Glutamatergic neuron (in vitro differentiated cells): ENCODE results near the gene CNKSR1. TPM values are rescaled to one million over a fixed set of nuclear protein-coding genes. Genes with fewer than 3 reads are reported as not detected.
"Not testable (repeated sequence)": the region's sequence is repeated elsewhere in the genome, so short reads cannot be mapped to it uniquely, and the experiment has no call there.

Experiments used
- DNase-seq: peaks from one replicate; pipeline ENCODE4 v3.0.0; 2022
- H3K27ac Mint-ChIP-seq: one replicate; pipeline ENCODE4 v1.8.0; 2020; ENCODE audit warnings: mild to moderate bottlenecking, mixed read lengths, inconsistent platforms; ENCODE audit not compliant: unreplicated experiment
- H3K27me3 Mint-ChIP-seq: one replicate; pipeline ENCODE4 v1.8.0; 2020; ENCODE audit warnings: mild to moderate bottlenecking, moderate library complexity, mixed read lengths, inconsistent platforms; ENCODE audit not compliant: unreplicated experiment
- H3K36me3 Mint-ChIP-seq: one replicate; pipeline ENCODE4 v1.8.0; 2020; ENCODE audit warnings: mild to moderate bottlenecking, mixed read lengths, inconsistent platforms; ENCODE audit not compliant: unreplicated experiment
- H3K4me1 Mint-ChIP-seq: one replicate; pipeline ENCODE4 v1.8.0; 2020; ENCODE audit warnings: mild to moderate bottlenecking, low read depth, mixed read lengths, inconsistent platforms; ENCODE audit not compliant: unreplicated experiment
- H3K4me3 Mint-ChIP-seq: one replicate; pipeline ENCODE4 v1.8.0; 2020; ENCODE audit warnings: mild to moderate bottlenecking, mixed read lengths, inconsistent platforms; ENCODE audit not compliant: unreplicated experiment
- H3K9me3 Mint-ChIP-seq: one replicate; pipeline ENCODE4 v1.8.0; 2020; ENCODE audit warnings: mild to moderate bottlenecking, moderate library complexity, mixed read lengths, inconsistent platforms; ENCODE audit not compliant: unreplicated experiment
- total RNA-seq: library from RNA; stranded (reverse); fragmentation: NEBNext Ultra II Directional; extraction: Animal tissue kit (Norgen Biotek cat#: 25700); gene quantifications from one replicate; pipeline ENCODE4 v1.2.1, GENCODE V29; 2021; ENCODE audit not compliant: unreplicated experiment
- TF ChIP-seq, protein P1 (sequence below): fragments of 200-600 bp; sonication (generic); IDR thresholded peaks from one replicate; pipeline ENCODE4 v1.5.0; 2021; ENCODE audit not compliant: partially characterized antibody, unreplicated experiment

Gene CNKSR1
- total RNA-seq, 1 donor from 2014 or later, result 9.9 TPM

DNA sequence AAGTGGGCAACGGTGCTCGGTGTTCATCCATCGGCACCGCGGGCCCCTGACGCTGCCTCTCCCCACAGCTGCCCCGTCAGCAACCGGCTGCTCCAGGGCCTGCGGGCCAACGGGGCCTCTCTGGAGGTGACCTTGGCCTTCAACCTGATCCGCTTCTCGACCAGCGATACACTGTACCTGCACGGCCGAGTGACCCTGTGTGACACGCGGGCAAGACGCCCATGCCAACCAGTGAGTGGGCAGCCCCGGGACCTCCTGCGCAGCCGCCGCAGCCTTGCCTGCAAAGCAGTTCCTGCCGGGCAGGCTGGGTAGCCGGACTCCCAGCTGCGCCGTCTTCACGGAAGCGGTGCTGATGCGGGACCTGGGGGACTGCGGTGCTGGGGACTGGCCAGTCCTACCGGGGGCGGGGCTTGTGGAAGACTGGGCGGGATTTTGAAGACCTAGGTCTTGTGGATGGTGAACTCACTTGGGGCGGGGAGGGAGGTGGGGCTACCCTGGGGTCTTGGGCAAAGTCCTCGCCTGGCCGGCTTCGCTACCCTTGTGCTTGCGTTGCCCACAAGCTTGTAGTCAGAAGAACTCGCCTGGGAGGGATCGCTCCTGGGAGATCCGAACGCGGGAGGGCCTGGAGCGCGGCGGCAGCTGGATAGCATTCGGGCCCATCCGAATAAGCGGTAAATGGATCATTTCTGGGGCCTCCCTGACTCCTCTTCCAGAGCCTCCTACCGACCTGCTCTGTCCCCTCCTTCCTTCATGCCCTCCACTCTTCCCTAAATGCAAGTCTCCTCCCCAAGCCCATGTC is 47.9 kb downstream of the CNKSR1 start:
- peak; percentile 84 for DNase-seq
- Mint-ChIP-seq H3K27ac (no peak overlapping the region), H3K9me3 (peaks cover 3% of the 10 kb centered on the region), H3K36me3 (no peaks in the 10 kb centered on the region), H3K27me3 (peaks cover 8% of the 10 kb centered on the region), H3K4me3 (peak overlapping the region; percentile 86), H3K4me1 (peaks cover 6% of the 10 kb centered on the region)
- TF ChIP-seq, protein P1, sequence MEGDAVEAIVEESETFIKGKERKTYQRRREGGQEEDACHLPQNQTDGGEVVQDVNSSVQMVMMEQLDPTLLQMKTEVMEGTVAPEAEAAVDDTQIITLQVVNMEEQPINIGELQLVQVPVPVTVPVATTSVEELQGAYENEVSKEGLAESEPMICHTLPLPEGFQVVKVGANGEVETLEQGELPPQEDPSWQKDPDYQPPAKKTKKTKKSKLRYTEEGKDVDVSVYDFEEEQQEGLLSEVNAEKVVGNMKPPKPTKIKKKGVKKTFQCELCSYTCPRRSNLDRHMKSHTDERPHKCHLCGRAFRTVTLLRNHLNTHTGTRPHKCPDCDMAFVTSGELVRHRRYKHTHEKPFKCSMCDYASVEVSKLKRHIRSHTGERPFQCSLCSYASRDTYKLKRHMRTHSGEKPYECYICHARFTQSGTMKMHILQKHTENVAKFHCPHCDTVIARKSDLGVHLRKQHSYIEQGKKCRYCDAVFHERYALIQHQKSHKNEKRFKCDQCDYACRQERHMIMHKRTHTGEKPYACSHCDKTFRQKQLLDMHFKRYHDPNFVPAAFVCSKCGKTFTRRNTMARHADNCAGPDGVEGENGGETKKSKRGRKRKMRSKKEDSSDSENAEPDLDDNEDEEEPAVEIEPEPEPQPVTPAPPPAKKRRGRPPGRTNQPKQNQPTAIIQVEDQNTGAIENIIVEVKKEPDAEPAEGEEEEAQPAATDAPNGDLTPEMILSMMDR, result no peak

DNA sequence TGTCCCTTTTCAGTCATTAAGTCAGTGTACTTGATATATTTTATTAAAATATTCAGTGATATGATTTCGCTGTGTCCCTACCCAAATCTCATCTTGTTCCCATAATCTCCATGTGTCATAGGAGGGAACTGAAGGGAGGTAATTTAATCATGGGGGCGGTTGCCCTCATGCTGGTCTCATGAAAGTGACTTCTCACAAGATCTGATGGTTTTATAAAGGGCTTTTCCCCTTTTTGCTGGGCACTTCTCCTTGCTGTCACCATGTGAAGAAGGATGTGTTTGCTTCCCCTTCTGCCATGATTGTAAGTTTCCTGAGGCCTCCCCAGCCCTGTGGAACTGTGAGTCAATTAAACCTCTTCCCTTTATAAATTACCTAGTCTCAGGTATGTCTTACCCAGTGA is 53.4 kb downstream of the CNKSR1 start:
- not testable (repeated sequence) for H3K27ac Mint-ChIP-seq, H3K27me3 Mint-ChIP-seq, H3K4me3 Mint-ChIP-seq, H3K36me3 Mint-ChIP-seq, H3K4me1 Mint-ChIP-seq, DNase-seq
- peaks cover 11% of the 10 kb centered on the region for H3K9me3 Mint-ChIP-seq

DNA sequence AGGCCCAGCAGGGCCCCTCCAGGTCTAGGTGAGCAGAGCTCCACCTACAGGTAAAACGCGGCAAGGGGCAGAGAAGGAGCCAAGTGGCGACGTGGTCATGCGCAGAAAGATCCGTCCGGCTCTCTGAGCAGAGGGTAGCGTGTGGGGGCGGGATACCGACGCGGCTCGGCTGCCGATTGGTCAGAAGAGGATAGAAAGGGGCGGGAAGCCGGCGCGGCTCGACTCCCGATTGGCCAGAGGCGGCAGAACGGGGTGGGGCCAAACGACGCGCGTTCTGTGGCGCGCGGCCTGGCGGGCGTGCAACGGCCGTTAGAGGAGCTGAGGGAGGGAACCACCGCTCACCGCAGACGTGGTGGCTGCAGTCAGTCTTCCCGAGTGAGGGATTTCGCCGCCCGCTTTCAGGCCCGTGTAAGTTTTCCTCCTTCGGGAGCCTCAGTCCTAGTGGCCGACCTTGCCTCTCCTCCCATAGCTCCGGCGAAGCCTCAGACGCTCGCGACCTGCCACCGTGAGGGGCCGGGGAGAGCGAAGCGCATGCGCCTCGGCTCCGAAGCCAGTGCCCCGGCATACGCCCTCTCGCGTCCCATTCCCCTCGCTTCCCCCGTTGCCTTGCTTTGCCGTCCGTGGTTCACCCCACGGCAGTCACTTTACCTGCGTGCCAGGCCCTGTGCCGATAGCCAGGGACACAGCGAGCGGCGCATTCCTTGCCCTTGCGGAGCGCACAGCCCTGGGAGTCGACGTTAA is 56.8 kb downstream of the CNKSR1 start, which contains the start of gene CEP85:
TSS of gene CEP85 (plus strand) at position 298 of the 741 bp plus-strand sequence. CDS start 5,584 bp downstream, outside the sequence.
- Mint-ChIP-seq H3K4me3 (peak within 1 kb of the TSS; percentile 100), H3K4me1 (peaks cover 7% of the 10 kb centered on the region), H3K9me3 (peaks cover 8% of the 10 kb centered on the region), H3K27me3 (peaks cover 4% of the 10 kb centered on the region), H3K27ac (peak within 1 kb of the TSS; percentile 91), H3K36me3 (no peaks in the 10 kb centered on the region)
- TF ChIP-seq, protein P1, result peak; percentile 73
- peak; percentile 97 for DNase-seq

DNA sequence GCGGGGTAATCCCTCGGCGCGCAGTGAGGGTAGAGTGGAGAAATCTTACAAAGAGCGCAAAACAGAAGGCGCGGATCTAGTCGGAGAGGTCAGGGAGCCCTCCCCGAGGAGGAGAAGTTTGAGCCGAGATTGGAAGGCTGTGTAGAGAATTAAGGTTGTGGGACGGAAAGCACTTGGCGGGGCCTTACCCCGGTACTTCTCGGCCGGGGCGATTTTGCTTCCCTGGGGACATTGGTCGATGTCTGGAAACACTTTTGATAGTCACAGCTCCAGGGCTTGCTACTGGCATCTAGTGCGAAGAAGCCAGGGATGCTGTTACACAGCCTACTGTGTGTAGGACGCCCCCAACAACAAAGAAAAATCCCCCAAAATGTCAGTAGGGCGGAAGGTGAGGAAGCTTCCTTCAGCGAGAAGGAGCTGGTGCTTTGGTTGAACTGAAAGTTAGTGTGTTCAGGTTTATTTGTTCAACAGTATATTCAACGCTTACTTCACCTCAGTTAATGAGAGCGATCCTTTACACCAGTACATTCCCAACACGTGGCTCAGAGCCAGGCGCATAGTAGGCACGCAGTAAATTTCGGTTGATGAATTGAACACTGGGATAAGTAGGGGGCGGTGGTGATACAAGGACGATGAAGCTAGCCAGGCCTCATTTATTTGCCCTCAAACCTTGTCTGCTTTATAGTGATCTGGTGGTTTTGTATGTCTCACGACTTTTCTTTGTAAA is 57.5 kb downstream of the CNKSR1 start:
- peak; percentile 44 for DNase-seq
- H3K27ac Mint-ChIP-seq, result peak overlapping the region; percentile 91
- H3K4me1 Mint-ChIP-seq, result peaks cover 7% of the 10 kb centered on the region
- TF ChIP-seq, protein P1, result no peak
- H3K27me3 Mint-ChIP-seq, result peaks cover 4% of the 10 kb centered on the region
- peaks cover 8% of the 10 kb centered on the region for H3K9me3 Mint-ChIP-seq
- peak overlapping the region; percentile 100 for H3K4me3 Mint-ChIP-seq
- H3K36me3 Mint-ChIP-seq, result no peaks in the 10 kb centered on the region

DNA sequence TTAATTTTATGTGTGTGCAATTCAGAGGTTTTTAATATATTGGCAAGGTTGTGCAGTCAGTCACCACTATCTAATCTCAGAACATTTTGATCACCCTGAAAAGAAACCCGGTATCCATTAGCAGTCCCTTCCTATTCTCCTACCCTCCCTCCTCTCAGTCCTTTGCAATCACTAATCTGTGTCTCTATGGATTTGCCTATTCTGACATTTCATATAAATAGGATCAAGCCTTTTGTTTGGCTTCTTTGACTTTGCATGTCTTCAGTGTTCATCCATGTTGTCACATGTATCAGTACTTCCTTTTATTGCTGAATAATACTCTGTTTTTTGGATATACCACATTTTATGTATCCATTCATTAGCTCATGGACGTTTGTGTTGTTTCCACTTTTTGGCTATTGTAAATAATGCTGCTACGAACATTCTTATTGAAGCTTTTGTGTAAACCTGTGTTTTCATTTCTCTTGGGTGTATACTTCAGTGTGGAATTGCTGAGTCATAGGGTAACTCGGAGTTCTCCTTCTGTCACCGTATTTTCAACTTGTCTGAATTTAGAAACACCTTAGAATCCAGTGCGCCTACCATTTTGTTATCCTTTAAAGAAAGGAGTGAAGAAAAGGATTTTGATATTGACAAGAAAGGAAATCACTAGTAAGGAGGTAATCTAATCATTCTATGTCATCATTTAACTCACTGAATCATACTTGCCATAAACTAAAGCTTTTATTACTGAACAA is 60.1 kb downstream of the CNKSR1 start:
- Mint-ChIP-seq H3K9me3 (peaks cover 8% of the 10 kb centered on the region), H3K27ac (no peak overlapping the region), H3K4me1 (peaks cover 7% of the 10 kb centered on the region), H3K27me3 (peaks cover 1% of the 10 kb centered on the region), H3K36me3 (no peaks in the 10 kb centered on the region), H3K4me3 (peak overlapping the region; percentile 20)
- TF ChIP-seq, protein P1, result no peak
- DNase-seq, result no peak
